Retinal pigment epithelial cell (primary cell): ENCODE results near the gene MIS18A.

Experiments
- DNase-seq: peaks from one replicate; pipeline ENCODE4 v3.0.0-alpha.2; 2010; ENCODE audit warnings: low read depth
- H3K4me3 ChIP-seq: 2 replicates; pipeline ENCODE4 v1.5.1; 2011; ENCODE audit warnings: mild to moderate bottlenecking, low read length, control low read depth, moderate library complexity
- TF ChIP-seq, protein P1 (sequence below): conservative IDR thresholded peaks from 2 replicates; pipeline ENCODE4 v1.5.1; 2011; ENCODE audit warnings: low read depth, low read length, control low read depth, inconsistent platforms

MIS18A gene

DNA sequence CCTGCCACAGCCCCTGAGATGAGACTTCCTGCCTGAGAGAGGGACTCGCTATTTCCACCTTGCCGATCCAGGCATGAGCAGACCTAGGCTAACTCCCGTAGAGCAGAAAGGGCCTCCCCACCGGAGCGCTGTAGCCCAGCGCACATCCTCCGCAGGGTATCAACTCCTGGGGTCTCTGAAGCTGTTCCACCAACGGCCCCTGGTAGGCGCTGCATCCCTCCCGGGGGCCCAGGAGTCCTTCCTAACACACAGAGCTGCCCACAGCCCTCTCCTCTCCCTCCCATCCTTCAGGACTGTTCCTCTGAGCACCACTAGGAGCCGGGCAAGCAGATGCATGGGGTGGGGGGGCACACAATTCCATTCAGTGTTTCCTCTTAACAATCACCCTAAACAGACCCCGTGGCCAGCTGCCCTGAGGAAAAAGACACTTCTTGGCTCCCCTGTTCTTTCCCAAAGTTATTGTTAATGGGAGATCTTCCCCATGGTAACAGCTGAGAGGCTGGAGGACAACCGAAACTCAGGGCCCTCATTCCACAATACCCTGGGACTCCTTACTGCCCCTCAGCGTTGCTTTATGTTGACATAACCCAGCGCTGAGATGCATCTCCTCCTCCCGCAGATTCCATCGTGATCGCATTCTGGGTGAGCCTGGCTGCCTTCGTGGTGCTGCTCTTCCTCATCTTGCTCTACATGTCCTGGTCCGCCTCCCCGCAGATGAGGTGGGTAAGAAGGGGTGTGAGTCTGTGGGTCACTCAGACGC lies 27.4 kb upstream of the MIS18A start:
- DNase-seq, result no peak
- H3K4me3 ChIP-seq, result no peak overlapping the region
- TF ChIP-seq, protein P1, sequence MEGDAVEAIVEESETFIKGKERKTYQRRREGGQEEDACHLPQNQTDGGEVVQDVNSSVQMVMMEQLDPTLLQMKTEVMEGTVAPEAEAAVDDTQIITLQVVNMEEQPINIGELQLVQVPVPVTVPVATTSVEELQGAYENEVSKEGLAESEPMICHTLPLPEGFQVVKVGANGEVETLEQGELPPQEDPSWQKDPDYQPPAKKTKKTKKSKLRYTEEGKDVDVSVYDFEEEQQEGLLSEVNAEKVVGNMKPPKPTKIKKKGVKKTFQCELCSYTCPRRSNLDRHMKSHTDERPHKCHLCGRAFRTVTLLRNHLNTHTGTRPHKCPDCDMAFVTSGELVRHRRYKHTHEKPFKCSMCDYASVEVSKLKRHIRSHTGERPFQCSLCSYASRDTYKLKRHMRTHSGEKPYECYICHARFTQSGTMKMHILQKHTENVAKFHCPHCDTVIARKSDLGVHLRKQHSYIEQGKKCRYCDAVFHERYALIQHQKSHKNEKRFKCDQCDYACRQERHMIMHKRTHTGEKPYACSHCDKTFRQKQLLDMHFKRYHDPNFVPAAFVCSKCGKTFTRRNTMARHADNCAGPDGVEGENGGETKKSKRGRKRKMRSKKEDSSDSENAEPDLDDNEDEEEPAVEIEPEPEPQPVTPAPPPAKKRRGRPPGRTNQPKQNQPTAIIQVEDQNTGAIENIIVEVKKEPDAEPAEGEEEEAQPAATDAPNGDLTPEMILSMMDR, result peak; percentile 45

DNA sequence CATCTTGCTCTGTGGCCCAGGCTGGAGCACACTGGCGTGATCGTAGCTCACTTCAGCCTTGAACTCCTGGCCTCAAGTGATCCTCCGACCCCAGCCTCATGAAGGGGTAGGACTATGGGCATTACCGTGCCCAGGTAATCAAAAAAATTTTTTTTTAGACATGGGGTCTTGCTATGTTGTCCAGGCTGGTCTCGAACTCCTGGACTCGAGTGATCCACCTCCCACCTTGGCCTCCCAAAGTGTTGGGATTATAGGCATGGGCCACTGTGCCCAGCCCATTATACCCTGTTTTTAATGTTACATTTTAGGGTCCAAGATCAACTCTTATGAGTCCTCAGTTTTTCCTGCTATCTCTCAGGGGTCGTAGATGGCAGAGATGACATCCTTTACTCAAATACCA lies 26.1 kb upstream of the MIS18A start:
- no peak overlapping the region for H3K4me3 ChIP-seq
- TF ChIP-seq, protein P1, result no peak
- DNase-seq, result no peak

DNA sequence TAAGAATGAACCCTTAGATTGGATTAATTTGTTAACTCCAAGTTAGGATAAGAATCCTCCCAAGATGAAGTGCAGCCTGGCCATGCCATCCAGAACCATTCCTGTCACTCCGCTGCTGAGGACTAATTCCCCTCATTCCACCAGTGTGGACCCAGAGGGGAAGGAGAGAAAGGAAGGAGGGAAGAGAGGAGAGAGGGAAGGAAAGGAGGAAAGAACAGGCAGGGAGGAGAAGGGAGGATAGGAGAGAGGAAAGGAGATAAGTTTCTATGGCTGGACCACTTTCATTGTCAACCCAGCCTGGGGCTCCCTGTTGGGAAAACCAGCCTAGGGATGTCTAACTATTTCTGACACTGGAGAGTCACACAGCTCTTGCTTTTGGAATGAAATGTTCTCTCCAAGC lies 24.5 kb upstream of the MIS18A start:
- TF ChIP-seq, protein P1, result no peak
- H3K4me3 ChIP-seq, result no peak overlapping the region
- DNase-seq, result no peak

DNA sequence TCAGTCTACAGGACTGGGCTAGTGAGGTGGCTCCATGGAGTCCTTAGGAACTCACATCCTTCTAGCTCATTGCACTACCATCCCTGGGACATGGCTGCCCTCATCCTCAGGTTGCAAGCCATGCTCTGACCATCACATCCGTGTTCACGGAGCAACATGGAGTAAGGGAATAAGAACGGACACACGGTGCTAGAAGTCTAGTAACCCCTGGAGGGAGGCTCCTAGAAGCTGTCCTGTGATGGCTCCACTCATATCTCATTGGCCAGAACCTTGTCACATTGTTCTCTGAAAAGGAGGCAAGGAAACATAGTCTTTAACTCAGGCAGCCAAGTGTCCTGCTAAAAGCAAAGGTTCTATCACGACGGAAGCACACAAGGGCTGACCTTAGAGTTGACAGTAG lies 23.7 kb upstream of the MIS18A start:
- DNase-seq, result no peak
- TF ChIP-seq, protein P1, result no peak
- no peak overlapping the region for H3K4me3 ChIP-seq

DNA sequence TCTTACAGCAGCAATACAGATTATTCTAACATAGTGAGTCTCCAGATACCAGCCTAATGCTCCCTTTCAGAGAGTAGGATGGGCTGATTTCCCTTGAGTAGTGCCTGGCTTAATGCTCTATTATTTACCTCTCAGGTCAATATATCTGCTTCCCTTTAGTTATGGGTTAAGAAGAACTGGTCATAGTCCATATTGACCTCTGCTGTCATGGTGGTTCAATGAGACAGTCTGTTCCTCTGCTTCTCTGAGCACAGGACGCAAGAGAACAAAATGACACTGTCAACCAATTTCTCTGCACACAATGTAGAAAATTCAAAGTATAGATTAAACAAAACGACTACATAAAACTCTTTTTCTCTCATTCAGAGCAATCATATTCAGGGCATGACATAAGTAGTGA lies 22.7 kb upstream of the MIS18A start:
- TF ChIP-seq, protein P1, result no peak
- H3K4me3 ChIP-seq, result no peak overlapping the region
- DNase-seq, result no peak

DNA sequence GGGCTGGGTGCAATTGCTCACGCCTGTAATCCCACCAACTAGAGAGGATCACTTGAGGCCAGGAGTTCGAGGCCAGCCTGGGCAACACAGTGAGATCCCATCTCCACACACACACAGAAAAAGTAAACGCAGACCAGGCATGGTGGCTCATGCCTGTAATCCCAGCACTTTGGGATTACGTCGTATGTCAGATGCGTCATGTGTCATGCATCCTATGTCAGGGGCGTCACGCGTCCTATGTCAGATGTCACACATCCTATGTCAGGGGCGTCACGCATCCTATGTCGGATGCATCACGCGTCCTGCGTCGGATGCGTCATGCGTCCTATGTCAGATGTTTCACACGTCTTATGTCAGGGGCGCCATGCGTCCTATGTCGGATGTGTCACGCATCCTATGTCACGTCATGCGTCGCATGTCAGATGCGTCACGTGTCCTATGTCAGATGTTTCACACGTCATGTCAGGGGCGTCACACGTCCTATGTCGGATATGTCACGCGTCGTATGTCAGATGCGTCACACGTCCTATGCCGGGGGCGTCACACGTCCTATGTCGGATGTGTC lies 21.4 kb upstream of the MIS18A start:
- no peak overlapping the region for H3K4me3 ChIP-seq
- TF ChIP-seq, protein P1, result no peak
- no peak for DNase-seq

DNA sequence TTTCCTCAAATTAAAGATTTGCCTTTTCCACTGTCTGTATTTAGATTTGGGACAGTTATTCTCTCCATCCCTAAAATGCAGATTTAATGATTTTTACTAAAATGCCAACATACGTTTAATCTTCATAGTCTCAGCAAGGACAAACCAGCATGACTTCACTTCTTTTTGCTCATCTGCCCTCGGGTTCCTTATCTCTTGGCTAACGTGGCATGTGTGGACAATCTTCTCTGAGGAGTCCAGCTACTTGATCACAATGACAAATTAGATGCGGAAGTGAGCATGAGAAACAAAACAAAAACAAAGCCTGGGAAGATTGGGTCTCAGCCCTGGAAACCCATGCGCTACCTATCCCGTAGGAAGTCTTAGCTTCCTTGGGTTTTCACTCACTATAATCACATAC lies 20.8 kb upstream of the MIS18A start:
- TF ChIP-seq, protein P1, result no peak

More for the DNA sequence above, 20.8 kb upstream of the MIS18A start:
- no peak overlapping the region for H3K4me3 ChIP-seq
- no peak for DNase-seq
